Measurements from ENCODE around the gene MPL. TPM values are rescaled to one million over a fixed set of nuclear protein-coding genes. Genes with fewer than 3 reads are reported as not detected.
A peak's percentile ranks its signal among the peaks of the same experiment; 100 is the strongest.

The MPL gene
- total and polyA plus RNA-seq, 2 of the 13 experiments (the other 11 are each of a cell fraction or from before 2014, with no cell fraction given) = not detected

GRCh38 chr1:43348809-43349593 is 11.4 kb downstream of the MPL start (continued):
- TF ChIP-seq PAXIP1 (CRISPR knock-in tag; conservative IDR thresholded peaks at IDR 0.05) (peak; percentile 50; the same call in 1 of the 2 replicates), ZNF136 (CRISPR knock-in tag; IDR thresholded peaks at IDR 0.05; ENCODE audit: low read depth) (no peak), SMAD9 (CRISPR knock-in tag; IDR thresholded peaks at IDR 0.05) (no peak), ZBED4 (CRISPR knock-in tag; IDR thresholded peaks at IDR 0.05; ENCODE audit: borderline replicate concordance) (peak; percentile 44; the same call in 1 of the 2 replicates), UBTF (CRISPR knock-in tag; IDR thresholded peaks at IDR 0.05) (peak; percentile 81; the same call in 1 of the 2 replicates), ZNF724P (CRISPR knock-in tag; IDR thresholded peaks at IDR 0.05; ENCODE audit: borderline replicate concordance) (no peak), DDIT3 (CRISPR knock-in tag; IDR thresholded peaks at IDR 0.05) (no peak), RNF219 (CRISPR knock-in tag; IDR thresholded peaks at IDR 0.05) (no peak), ZNF746 (CRISPR knock-in tag; IDR thresholded peaks at IDR 0.05) (no peak; the same call in 1 of the 2 replicates), ZKSCAN8 (CRISPR knock-in tag; IDR thresholded peaks at IDR 0.05; ENCODE audit: borderline replicate concordance) (no peak), MED13 (CRISPR knock-in tag; IDR thresholded peaks at IDR 0.05) (0 out of 2 replicates have a peak, but pooled peaks have one; percentile 49), ZFX (CRISPR knock-in tag; IDR thresholded peaks at IDR 0.05; ENCODE audit: low read depth) (peak; percentile 98), CERS6 (CRISPR knock-in tag; IDR thresholded peaks at IDR 0.05) (no peak), POLR2G (IDR thresholded peaks at IDR 0.05; ENCODE audit: low read depth, low read length) (peak; percentile 88)

All from HepG2 (cell line).